Putamen (tissue), 1 donor: ENCODE results near the gene HOXD11.

Experiments used
- DNase-seq: peaks from one replicate; pipeline ENCODE4 v3.0.0-alpha.2; 2016; ENCODE audit warnings: low spot score

Gene HOXD11

DNA sequence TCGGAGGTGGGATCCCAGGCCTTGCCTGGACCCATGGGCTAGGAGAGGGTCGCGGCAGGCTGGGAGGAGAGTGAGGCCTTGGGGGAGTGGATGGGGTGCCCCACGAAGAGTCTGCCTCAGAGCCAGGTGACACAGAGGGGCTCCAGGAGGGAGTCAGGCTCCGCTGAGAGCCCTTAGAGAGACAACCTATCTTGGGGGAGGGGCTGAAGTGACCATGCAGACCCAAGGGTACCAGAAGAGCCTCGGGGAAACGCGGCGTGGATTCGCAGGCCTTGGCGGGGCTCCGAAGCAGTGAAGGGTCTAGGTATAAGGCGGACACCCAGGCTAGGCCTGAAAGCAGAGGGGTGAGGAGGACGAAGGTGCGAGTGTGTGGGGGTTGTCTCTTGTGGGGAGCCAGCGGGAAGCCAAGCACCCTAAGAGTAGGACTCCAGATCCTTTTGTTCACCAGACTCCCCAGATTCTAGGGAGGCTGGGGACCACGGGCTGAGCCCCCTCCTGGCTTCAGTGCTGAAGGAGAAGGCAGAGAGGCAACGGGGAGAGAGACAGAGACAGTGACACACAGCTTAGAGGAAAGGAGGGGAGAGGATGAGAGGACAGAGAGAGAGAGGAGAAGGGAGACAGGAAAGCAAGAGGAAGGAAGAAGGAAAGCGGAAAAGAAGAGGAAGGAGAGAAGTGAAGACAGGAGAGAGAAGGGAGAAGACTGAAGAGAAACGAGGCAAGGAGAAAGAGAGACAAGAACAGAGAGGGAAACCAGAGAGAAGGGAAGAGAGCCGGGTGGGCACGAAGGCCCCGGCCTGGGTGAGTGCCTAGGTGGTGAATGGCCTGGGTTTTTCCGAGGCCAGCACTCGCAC, 1.1 kb upstream of the HOXD11 start:
- DNase-seq: no peak

DNA sequence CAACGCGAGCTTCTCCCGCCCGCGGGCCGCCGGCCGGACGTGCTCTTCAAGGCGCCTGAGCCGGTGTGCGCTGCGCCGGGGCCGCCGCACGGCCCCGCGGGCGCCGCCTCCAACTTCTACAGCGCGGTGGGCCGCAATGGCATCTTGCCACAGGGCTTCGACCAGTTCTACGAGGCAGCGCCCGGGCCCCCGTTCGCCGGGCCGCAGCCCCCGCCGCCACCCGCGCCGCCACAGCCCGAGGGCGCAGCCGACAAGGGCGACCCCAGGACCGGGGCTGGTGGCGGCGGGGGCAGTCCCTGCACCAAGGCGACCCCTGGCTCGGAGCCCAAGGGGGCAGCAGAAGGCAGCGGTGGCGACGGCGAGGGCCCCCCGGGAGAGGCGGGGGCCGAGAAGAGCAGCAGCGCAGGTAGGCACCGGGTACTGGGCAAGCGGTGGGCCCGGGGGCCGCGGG, 676 bp downstream of the HOXD11 start:
- no peak for DNase-seq

DNA sequence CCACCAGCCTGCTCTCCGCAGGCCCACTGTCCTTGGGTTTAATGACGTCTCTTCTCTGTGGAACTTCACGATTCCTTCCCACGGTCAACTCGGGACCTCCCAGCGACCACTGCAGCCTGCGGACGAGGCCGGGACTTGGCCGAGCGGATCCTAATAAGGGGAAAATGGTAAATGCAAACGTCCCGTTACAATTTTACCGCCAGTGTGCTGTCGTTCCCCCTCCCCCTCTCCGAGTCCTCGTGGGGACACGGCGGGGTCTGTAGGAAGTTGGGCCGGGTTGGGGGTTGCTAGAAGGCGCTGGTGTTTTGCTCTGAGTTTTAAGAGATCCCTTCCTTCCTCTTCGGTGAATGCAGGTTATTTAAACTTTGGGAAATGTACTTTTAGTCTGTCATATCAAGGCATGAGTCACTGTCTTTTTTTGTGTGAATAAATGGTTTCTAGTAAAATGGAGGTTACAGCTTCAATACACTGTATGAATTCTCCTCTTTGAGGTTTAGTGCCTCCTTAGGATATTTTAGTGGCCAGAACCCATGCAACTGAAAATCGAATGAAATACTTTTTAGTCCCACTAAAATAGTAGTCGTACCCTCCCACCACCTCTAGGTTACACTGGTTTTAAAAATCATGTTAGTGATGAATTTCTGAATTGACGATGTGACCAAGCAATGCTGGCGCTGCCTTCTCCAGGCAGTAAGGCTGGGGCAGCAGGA, 2.3 kb downstream of the HOXD11 start:
- DNase-seq: no peak

DNA sequence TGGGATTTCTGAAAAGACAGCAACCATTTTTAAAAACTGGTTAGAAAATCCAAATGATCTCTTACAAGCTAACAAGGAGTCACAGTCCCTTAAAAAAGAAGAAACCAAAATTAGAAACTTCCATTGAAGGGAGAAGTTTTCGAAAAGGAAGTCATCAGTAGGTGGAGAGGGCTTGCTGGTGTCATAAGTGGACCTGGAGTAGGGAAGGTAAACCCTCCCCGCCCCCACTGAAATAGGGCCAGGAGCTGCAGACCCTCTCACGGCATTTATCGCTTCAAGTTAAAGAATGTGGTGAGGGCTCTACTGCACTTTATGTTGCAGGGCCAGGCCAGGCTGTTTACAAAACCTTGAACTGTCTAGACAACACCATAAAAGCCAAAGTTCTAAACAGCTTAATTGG, 2.9 kb downstream of the HOXD11 start:
- DNase-seq: no peak

DNA sequence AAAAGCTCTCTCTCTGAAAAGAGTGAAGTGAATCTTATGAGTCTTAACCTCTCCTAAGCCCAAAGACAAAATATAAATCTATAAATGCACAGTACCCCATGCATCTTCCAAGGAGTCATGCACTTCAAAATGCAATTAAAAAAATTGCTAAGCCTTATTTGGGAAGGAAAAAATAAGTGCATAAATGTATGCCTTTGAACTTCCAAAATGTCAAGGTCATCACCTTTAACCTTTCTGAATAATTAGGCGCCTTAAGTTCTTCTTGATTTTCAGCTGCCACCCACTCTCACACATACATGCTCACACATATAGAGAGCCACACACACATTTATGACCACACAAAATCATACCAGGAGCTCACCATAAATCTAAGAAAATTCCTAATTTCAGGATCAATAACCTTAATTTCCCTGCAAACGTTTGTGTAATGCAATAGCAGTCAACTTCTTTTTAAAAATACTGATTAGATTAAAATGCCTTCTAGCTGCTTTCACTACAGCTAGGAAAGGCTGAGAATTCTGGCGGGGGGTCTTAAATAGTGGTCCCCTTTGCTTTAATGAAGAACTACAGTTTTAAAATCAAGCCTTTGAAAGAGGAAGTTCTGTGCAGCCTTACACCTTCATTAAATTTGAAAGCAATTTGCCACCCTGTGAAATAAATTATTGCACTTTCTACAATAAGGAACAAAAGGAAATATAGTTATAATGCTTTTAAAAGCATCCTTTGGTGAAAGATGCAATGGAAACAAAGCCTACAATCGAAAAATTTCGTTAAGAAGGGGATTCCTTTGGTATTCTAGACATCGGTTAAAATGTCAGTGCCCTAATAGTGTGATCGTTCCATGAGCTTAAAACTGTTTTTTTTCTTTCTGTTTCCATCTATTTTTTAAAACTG, 3.6 kb downstream of the HOXD11 start:
- no peak for DNase-seq

DNA sequence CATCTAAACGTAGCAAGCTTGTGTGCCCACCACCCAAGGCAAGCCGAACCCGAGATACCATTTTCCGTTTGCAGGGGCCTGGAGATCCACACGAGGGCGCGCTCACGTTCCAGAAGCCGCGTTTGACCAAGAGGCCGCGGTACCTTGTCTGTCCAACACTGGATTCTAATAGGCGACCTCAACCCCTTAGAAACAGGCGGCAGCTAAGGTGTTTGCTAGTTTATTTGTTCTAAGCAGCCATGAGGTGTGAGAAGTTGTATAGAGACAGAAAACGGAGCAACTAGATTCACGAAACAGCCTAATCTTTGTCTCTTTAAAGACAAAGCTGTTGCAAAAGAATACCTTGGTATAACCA, 4.2 kb downstream of the HOXD11 start:
- DNase-seq: no peak

DNA sequence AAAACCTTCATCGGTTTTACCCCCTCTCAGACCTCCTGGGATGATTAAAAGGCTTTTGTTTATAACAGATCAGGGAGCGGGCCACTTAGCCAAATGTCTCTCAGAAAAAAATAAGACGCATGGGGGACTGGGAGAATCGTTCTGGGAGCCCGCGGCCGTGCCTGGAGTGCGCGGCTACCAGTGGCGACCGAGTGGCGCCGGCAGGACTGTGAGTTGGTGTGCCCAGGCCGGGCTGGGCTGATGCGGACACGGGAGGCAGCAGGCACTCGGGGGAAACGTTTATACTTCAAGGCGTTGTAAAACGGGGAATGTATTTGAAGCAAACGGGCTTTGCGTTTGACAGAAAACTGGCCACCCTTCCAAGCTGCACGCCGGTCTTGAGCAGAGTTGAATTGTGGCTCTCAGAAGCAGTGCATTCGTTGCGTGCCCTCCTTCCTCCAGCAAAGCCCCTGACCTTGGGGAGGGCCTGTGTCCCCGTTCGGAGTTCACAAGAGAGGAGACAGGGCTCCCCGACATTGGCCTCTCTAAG, 4.8 kb downstream of the HOXD11 start:
- no peak for DNase-seq

DNA sequence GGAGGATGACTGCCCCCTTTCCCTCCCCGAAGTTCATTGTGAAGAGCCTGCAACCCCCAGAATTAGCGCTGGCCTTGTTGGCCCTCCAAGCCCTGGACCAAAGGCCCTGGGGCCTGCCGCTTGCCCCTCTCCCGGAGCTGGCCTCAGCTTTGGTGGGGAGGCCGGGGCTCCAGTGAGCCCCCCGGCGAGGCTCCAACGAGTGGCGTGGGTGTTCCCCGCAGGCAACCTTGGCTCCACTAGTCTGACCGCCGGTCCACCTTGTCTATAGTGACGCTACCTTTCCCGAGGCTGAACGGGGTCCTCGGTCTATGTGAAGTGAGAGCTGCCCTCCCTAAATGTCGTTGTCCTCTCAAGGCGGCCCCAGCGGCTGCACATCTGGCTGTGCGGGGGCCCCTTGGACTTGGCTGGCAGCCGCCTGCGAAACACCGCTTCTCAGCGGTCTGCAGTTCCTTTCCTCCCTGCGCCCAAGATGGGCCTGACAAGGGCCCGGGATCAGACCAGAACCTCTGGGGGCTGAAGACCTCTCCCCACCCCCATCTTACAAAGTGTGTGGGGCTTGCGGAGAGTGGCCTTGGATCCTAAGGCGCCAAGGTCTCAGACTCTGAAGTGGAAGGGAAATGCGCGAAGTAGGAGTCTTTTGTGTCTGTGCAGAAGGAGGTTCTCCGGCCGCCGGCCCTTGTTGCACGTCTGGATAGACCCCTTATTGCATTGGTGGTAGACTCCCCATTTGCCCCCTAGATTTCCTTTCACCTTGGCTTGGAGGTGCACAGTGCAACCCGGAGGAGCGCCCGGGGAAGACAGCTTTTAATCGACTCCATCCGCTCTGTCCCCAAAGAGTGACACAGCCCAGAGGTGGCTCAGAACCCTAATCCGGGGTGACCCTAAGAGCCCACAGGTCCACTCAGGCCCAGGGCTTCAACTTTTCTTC, 5.6 kb downstream of the HOXD11 start:
- DNase-seq: no peak

DNA sequence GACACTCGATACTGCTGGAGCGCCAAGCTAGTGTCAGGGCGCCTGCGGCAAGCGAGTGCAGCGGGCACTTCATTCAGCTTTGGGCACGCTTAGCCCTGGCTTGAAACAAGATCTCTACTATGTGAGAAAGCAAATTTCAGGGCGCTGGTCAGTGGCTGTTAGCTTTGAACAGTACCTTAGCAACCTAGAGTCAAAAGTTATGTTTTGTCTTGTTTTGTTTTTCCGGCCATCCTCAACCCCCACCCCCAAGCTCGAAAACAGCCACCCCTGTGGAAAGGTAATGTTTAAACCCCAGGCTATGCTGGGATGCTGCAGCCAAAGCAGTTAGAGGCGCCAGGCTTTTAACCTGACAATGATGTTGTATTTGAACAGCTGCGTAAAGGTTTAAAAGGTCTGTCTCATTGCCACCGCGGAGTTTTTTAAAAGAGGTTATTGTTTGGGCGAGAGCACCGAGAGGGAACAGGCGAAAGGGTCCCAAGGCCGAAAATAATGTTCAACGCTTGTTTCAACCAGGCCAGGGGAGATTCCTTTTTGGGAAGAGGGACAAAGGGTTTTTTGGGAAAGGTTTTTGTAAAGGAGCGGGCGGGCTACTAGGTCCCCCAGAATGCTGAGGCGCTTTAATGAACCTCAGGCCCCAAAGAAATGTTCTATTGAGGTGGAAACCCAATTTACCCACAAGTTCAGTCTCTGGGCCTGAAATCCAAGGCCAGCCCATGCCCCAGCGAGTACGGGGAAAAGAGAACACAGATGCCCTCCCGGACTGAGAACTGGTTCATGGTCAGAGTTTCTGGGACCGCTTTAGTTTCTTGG, 7.2 kb downstream of the HOXD11 start:
- DNase-seq: no peak

DNA sequence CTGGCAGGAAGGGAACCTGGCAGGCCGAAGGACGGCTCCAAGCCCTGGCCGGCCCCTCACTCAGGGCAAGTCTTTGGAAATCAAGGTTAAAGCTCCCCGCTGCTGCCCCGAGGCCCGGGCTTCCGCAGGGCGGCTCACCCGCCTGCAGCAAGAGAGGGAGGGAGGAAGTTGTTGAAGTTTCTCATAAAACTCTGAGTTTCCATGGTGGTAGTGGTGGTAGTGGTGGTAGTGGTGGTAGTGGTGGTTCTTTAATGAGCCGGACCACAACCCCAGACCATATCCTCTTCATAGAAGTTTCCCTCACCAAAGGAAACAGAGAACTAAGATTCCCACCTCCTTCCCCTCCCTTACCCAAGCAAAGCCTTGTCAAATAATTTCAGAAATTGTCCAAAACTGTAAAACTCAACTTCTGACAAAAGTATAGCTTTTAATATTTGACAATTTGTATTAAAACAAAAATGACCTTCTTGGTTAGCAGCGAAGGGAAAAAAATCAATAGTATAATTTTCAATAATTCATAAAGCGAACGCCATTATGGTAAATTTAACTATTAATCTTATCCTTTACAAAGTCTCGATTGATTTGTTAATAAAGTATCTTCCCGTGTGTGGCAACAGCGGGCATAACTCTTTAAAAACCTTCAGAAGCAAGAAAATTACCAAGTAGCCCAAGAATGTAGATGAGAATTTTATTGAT, 8.0 kb downstream of the HOXD11 start:
- no peak for DNase-seq

DNA sequence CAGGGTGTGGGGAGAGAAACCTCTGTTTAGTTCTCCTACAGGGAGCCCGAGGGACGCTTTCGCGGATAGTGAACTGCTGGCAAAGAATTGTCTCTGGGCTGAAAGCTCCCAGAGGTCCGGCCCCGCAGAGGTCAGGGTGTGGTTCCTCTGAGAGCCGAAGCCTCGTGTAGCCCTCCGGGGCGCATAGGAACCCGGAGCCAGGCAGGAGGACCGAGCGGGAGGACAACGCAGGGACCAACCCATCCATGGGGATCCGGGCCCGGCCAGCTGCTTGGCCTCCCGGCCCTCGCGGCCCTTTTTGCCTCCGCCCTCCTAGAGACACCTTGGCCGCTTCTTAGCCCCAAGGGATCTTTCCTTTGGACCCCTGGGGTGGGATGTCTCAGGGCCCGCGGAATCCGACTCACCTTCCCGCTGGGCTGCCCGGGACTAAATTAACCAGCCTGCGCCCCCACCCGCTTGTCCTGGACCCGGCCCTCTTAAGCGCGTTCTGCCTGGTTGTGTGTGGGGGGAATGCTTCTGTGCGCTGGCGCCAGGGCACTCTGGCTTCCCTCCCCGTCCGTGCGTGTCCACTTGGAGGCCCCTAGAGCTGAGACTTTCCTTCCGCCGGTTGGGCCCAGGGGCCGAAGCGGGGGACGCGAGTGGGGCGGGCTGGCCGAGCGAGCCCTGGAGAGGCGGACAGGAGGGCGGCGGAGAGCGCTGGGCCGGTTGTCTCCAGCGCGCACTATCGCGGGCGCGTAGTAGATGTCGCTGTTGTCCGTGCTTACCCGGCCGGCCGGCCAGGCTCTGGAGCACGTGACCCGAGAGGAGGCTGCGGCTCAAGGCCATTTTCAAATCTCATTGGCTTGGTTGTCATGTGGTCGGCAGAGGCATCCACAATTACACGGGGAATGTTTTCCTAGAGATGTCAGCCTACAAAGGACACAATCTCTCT, 9.1 kb downstream of the HOXD11 start, which contains the start of gene HOXD10:
TSS of gene HOXD10 (plus strand) at position 896 of the 931 bp plus-strand sequence. CDS start 56 bp downstream, outside the sequence.
- no peak for DNase-seq

DNA sequence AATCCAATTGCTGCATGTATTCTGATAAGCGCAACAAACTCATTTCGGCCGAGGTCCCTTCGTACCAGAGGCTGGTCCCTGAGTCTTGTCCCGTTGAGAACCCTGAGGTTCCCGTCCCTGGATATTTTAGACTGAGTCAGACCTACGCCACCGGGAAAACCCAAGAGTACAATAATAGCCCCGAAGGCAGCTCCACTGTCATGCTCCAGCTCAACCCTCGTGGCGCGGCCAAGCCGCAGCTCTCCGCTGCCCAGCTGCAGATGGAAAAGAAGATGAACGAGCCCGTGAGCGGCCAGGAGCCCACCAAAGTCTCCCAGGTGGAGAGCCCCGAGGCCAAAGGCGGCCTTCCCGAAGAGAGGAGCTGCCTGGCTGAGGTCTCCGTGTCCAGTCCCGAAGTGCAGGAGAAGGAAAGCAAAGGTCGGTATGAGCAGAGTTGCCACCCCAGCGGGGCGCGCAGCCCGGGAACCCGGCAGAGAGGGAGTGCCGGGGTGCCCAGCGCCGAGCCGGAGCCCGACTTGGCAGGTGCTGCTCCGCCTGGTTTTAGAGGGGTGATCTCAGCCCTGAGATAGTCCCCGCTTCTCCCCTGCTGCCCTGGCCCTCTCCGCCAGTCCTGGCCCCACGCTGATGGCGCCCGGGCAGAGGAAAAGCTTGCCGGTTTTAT, 10.2 kb downstream of the HOXD11 start:
- no peak for DNase-seq

DNA sequence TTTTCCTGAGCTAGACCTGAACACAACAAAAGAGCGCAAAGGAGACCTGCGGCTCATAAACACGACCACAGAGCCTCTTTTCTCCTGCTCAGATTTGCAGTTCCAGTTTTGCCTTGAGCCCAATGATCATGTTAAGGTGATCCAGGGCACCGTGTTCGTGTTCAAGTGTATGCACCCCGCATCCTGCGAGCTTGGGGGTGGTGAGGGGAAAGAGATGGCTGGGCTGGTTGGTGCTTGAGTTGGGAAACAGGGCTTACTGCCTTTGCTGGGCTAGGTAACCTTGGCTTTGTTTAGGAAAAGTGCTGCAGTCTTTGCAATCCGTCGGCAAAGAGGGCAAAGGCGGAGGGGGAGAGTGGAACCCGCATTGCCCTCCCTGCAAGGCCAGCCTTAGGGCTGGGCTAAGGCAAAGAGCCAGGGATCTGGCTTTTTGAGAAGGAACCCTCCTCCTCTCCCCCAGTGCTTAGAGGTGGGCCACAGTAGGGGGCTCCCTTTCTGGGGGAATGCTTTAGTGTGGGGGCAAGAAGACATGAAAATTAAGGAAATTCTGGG, 10.8 kb downstream of the HOXD11 start:
- DNase-seq: no peak

DNA sequence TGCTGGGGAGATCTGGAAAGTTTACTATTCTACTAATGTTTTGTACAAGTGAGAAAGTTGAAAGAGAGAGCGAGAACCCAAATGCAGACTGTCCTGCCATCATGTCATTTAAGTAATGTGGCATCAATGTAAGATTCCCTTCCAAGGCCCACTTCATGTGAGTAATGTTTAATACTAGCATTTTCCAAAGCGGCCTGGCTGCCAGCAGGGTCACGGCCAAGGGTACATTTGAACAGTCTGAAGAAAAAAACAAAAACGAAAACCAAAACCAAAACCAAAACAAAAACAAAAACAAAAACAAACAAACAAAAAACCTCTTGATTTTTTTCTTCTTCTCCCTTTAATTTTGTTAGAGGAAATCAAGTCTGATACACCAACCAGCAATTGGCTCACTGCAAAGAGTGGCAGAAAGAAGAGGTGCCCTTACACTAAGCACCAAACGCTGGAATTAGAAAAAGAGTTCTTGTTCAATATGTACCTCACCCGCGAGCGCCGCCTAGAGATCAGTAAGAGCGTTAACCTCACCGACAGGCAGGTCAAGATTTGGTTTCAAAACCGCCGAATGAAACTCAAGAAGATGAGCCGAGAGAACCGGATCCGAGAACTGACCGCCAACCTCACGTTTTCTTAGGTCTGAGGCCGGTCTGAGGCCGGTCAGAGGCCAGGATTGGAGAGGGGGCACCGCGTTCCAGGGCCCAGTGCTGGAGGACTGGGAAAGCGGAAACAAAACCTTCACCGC, 11.7 kb downstream of the HOXD11 start:
- DNase-seq: no peak

DNA sequence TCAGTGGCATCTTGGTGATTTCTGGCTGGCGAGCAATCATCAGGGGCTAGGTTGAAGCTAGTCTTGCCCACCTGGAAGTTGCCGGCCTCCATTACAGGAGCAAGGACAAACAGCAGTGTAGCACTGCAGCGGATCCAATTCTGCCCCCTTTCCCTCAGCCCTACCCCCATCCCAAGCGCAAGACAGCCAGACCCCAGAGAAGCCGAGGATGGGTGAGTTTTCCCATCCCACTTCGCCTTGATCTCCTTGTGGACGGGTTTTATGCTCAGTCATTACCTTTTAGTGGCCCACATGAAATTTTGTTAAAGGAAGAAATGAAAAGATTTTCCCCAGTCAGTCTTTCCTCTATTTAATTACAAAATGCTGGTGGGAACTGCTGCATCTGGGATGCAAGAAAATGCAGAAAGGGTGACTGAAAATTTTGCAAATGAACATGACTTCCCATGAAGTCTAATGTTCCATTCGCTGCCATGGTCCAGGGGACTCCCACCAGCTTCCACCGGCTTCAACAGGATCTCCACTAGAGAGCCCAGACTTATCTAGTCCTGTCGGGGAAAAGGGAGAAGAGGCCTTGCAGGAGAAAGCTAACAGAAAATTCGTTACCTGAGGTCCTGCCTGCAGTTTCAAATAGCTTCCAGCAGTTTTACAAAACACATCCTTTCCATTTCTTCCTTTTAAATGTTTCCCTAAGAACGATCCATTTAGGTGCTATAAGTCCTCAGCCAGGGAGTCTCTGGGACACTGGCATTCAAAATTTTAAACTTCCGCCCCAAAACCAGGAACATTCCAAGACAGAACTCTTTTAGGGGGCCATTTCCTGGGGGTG, 13.5 kb downstream of the HOXD11 start:
- DNase-seq: no peak
